GM18526 (cell line): ENCODE data around the gene FOXL3.

Source experiments
- POLR2A ChIP-seq: IDR thresholded peaks from 3 replicates; pipeline ENCODE4 v1.6.1; 2011; ENCODE audit not compliant: insufficient read length; ENCODE audit errors: extremely low read depth

The FOXL3 gene

DNA sequence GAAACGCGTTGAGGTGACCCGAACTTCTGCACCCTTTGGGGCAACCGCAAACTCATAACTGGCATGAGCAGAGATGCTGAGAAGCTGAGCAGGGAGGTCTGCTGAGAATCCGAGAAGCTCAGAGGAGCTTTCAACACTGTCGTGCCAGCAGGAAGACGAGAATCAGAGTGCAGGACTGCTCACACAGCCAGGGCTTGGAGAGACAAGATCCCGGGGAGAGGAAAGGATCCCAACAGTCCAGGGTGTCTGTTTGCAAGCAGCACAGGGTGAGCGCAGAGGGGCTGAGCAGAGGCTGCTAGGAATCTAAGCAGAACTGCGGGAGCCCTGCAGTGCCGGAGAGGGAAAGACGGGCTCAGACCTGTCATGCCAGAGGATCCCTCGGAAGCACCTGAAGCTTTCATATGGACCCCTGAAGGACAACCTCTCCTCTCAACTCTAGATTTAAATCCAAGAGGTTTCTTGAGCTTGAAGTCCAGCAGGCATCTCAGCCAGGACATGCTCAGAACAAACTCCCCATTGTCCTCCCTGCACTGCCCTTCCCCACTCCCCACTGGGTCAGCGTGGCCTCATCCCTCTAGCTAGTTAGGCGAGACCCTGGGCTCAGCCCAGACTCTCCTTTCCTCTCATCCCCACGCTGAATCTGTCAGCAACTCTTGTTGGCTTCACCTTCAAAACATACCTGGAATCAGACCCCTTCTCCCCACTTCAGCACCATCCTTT, 40.7 kb downstream of the FOXL3 start:
- TF ChIP-seq POLR2A, result no peak

- TF ChIP-seq POLR2A, result no peak
Observed at GRCh38 chr7:332020-332517, 42.1 kb downstream of the FOXL3 start.

DNA sequence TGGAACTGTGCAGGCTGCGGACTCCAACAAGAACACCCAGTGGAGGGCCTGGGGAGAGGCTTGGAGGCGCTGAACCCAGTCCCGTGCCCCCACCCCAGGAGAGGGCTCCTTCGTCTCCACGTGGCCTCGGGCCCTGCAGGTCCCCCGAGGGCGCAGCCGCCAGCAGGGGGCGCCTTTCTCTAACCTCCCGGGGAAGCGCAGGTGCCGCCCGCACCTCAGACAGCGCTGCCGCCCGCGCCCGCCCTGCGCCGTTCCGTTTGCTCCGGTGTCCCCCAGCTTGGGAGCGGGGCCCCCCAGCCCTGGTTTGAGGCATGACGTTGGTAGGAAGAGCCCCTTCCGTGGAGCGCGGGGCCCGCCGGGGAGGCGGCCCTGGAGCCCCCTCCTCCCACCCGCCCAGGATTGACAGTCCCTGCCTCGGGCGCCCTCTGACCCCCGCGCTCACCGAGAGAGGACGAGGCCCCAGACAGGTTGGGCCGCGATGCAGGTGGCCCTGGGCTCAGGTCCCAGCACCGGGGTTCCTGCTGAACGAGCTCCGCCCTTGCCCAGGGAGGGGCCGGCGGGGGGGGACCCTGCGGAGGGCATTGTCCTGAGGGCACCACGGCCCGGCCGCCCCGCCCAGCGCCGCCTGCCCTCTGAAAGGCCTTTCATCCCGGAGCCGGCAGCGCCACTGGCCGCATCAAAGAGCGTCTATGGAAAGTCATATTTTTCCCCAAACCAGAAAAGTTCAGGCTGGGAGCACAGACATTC, 42.8 kb downstream of the FOXL3 start:
- TF ChIP-seq POLR2A, result no peak

- TF ChIP-seq POLR2A, result no peak
Observed at GRCh38 chr7:333393-333764, 43.4 kb downstream of the FOXL3 start.

GRCh38 chr7:334618-335357, 44.8 kb downstream of the FOXL3 start:
- no peak for TF ChIP-seq POLR2A

DNA sequence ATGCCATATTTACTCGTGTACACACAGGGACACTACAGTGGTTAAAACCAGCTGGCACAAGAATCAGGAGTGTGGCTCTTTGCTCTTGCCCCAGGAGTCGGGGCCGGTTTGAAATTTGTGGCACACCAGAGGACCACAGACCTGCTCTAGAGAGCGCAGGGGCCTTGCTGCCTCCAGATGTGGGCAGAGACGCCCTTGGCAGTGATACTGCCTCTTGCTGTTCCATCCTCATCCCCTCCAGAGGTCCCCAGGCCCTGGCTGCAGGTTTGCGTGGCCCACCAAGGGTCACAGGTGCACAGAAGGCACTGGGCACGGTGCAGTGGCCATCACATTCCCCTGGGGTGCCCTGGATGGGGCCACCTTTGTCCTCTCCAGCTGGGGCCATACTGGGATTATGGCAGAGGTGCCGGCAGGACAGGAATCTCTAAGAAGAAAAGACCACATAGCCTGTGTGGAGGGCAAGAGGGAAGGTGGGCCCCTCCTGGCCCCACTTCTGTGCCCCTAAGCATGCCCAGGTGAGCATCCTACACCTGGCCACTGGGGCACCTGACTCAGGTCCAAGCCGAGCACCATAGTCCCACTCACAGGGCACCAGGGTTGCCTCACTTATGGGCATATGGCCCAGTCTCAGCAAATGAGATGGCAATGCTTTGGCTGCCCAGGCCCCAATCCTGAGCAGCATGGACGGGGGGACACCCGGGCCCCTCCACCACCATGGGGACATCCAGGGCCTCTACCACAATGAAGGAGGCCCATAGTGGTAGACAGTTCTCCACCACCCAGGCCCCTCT, 45.6 kb downstream of the FOXL3 start:
- TF ChIP-seq POLR2A, result no peak

- TF ChIP-seq POLR2A, result no peak
Observed at GRCh38 chr7:336810-337566, 47.0 kb downstream of the FOXL3 start.

GRCh38 chr7:337567-337951, 47.6 kb downstream of the FOXL3 start:
- no peak for TF ChIP-seq POLR2A

- no peak for TF ChIP-seq POLR2A
Observed at GRCh38 chr7:338295-339061, 48.5 kb downstream of the FOXL3 start.

- no peak for TF ChIP-seq POLR2A
Observed at GRCh38 chr7:339062-339342, 49.0 kb downstream of the FOXL3 start.

GRCh38 chr7:339696-340095, 49.7 kb downstream of the FOXL3 start:
- no peak for TF ChIP-seq POLR2A

- no peak for TF ChIP-seq POLR2A
Observed at GRCh38 chr7:340200-340937, 50.4 kb downstream of the FOXL3 start.
